ENCODE data around the gene CSTA.

The CSTA gene

DNA sequence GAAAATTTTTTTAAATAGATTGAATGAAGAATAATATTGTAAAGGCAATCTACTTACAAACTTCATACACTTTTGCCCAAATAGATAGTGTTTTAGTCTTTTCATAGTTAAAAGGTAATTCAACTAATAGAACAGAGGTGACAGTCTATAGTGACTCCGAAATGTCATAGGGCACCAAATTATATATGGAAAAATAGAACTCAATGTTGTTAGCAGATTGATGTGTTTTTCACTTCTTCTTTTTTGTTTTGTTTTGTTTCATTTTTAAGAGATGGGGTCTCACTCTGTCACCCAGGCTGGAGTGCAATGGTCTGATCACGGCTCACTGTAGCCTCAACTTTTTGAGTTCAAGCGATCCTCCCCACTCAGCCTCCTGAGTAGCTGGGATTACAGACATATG is 721 bp downstream of the CSTA start:
- Histone ChIP-seq H3K9me3 (ENCODE audit: insufficient read depth, low read depth, low read length) (no peaks in the 10 kb centered on the region), H3K9ac (ENCODE audit: low read depth, low read length) (no peak overlapping the region), H3K27ac (ENCODE audit: low read length) (no peak overlapping the region), H3K36me3 (ENCODE audit: insufficient read depth, low read depth, low read length) (no peaks in the 10 kb centered on the region), H3K4me3 (ENCODE audit: low read length) (no peak overlapping the region), H3K27me3 (ENCODE audit: insufficient read depth, low read length) (no peaks in the 10 kb centered on the region), H3K4me1 (ENCODE audit: insufficient read depth, low read length) (no peaks in the 10 kb centered on the region)

DNA sequence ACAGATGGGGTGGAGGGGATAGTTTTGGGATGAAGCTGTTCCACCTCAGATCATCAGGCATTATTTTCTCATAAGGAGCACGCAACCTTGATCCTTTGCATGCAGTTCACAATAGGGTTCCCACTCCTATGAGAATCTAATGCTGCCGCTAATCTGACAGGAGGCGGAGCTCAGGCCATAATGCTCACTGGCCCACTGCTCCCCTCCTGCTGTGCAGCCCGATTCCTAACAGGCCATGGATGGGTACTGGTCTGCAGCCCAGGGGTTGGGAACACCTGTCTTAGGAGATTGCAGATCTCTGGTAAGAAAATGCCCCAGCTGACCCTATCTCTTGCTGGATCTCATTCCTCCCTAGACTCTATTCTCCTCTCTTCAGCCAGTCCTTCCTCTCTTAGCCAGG is 6.8 kb downstream of the CSTA start:
- Histone ChIP-seq H3K4me3 (ENCODE audit: low read length) (no peak overlapping the region), H3K27me3 (ENCODE audit: insufficient read depth, low read length) (no peaks in the 10 kb centered on the region), H3K36me3 (ENCODE audit: insufficient read depth, low read depth, low read length) (no peaks in the 10 kb centered on the region), H3K9me3 (ENCODE audit: insufficient read depth, low read depth, low read length) (no peaks in the 10 kb centered on the region), H3K4me1 (ENCODE audit: insufficient read depth, low read length) (no peaks in the 10 kb centered on the region), H3K27ac (ENCODE audit: low read length) (no peak overlapping the region), H3K9ac (ENCODE audit: low read depth, low read length) (no peak overlapping the region)

DNA sequence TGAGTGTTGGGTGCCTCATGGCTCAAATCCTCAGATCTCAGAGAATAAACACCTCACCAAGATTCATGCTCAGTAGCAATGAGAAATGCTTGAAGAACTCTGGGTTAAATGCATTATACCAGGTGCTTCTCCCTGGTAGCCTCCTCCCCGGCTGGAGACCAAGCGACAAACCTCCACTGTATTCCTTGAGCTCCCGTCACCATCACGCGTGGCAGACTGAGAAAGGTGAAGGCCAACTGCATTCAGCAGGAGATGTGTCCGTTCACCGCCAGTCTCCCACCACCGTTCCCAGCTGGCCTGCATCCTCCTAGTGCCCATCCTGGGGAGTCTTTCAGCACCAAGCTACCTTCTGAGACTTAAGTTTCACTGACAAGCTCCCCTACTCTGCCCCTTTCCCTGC is 7.5 kb downstream of the CSTA start:
- Histone ChIP-seq H3K27me3 (ENCODE audit: insufficient read depth, low read length) (no peaks in the 10 kb centered on the region), H3K9me3 (ENCODE audit: insufficient read depth, low read depth, low read length) (no peaks in the 10 kb centered on the region), H3K4me1 (ENCODE audit: insufficient read depth, low read length) (no peaks in the 10 kb centered on the region), H3K4me3 (ENCODE audit: low read length) (no peak overlapping the region), H3K9ac (ENCODE audit: low read depth, low read length) (no peak overlapping the region), H3K36me3 (ENCODE audit: insufficient read depth, low read depth, low read length) (no peaks in the 10 kb centered on the region), H3K27ac (ENCODE audit: low read length) (no peak overlapping the region)

DNA sequence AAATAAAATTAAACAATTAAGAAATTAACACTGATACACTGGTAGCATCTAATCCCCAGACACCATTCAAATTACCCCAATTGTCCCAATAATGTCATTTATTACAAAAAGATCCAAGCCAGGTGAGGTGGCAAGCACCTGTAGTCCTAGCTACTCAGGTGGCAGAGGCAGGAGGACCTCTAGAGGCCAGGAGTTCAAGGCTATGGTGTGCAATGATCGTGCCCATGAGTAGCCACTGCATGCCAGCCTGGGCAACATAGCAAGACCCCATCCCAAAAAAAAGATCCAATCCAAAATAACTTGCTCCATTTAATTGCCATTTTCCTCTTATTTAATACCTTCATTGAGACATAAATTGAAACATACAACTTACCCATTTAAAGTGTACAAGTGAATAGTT is 17.8 kb downstream of the CSTA start:
- H3K27ac ChIP-seq (ENCODE audit: low read length): no peak overlapping the region
- H3K4me1 ChIP-seq (ENCODE audit: insufficient read depth, low read length): no peaks in the 10 kb centered on the region
- no peaks in the 10 kb centered on the region for H3K27me3 ChIP-seq (ENCODE audit: insufficient read depth, low read length)
- H3K36me3 ChIP-seq (ENCODE audit: insufficient read depth, low read depth, low read length): no peaks in the 10 kb centered on the region
- H3K9me3 ChIP-seq (ENCODE audit: insufficient read depth, low read depth, low read length): no peaks in the 10 kb centered on the region; the same call in 1 of the 2 replicates
- no peak overlapping the region for H3K9ac ChIP-seq (ENCODE audit: low read depth, low read length)
- no peak overlapping the region for H3K4me3 ChIP-seq (ENCODE audit: low read length)

DNA sequence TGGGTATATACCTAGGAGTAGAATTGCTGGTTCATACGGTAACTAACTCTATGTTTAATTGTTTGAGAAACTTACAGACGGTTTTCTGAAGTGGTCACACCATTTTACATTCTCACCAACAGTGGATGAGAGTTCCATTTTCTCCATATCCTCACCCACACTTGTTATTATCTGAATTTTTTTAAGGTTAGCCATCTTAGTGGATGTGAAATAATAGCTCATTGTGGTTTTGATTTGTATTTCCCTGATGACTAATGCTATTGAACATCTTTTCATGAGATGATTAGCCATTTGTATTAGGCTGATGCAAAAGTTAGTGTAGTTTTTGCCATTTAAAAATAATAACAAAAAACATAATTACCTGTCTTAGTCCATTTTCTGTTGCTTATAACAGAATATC is 18.6 kb downstream of the CSTA start:
- Histone ChIP-seq H3K9me3 (ENCODE audit: insufficient read depth, low read depth, low read length) (no peaks in the 10 kb centered on the region; the same call in 1 of the 2 replicates), H3K27me3 (ENCODE audit: insufficient read depth, low read length) (no peaks in the 10 kb centered on the region), H3K4me3 (ENCODE audit: low read length) (no peak overlapping the region), H3K36me3 (ENCODE audit: insufficient read depth, low read depth, low read length) (no peaks in the 10 kb centered on the region), H3K4me1 (ENCODE audit: insufficient read depth, low read length) (no peaks in the 10 kb centered on the region), H3K9ac (ENCODE audit: low read depth, low read length) (no peak overlapping the region), H3K27ac (ENCODE audit: low read length) (no peak overlapping the region)

DNA sequence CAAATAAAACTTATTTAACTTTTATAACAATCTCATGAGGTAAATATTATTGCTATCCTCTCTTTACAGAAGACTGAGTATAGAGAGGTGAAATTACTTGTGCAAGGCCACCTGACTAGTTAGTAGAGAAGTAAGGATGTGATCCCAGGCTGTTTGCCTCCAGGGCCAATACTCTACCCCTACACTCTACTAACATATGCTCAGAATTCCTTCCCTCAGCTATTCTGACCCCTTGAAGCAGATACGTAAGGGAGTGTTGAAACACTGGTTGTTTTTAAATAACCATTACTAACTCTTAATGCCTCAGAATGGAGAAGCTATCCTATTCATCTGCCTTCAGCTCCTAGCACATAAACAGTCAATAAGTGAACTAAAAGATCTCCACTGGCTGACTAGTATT is 24.1 kb downstream of the CSTA start:
- H3K36me3 ChIP-seq (ENCODE audit: insufficient read depth, low read depth, low read length): no peaks in the 10 kb centered on the region
- no peaks in the 10 kb centered on the region; the same call in 1 of the 2 replicates for H3K9me3 ChIP-seq (ENCODE audit: insufficient read depth, low read depth, low read length)
- no peaks in the 10 kb centered on the region for H3K4me1 ChIP-seq (ENCODE audit: insufficient read depth, low read length)
- H3K27me3 ChIP-seq (ENCODE audit: insufficient read depth, low read length): no peaks in the 10 kb centered on the region
- H3K4me3 ChIP-seq (ENCODE audit: low read length): no peak overlapping the region
- no peak overlapping the region for H3K27ac ChIP-seq (ENCODE audit: low read length)
- H3K9ac ChIP-seq (ENCODE audit: low read depth, low read length): no peak overlapping the region

DNA sequence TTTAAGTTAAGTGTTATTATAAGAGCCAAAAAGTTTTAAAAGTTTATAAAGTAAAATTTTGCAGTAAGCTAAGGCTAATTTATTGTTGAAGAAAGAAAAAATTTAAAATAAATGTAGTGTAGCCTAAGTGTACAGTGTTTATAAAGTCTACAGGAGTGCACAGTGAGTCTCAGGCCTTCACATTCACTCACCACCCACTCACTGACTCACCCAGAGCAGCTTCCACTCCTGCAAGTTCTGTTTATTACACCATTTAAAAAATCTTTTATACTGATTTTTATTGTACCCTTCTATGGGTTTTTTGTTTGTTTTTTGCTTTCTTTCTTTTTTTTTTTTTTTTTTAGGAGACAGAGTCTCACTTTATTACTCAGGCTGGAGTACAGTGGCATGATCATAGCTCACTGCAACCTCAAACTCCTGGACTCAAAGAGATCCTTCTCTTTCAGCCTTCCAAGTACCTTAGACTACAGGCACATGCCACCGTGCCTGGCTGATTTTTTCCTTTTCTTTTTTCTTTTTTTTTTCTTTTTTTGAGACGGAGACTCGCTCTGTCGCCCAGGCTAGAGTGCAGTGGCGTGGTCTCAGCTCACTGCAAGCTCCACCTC is 25.9 kb downstream of the CSTA start:
- Histone ChIP-seq H3K9me3 (ENCODE audit: insufficient read depth, low read depth, low read length) (no peaks in the 10 kb centered on the region; the same call in 1 of the 2 replicates), H3K9ac (ENCODE audit: low read depth, low read length) (no peak overlapping the region), H3K27me3 (ENCODE audit: insufficient read depth, low read length) (no peaks in the 10 kb centered on the region), H3K4me1 (ENCODE audit: insufficient read depth, low read length) (no peaks in the 10 kb centered on the region), H3K4me3 (ENCODE audit: low read length) (no peak overlapping the region), H3K36me3 (ENCODE audit: insufficient read depth, low read depth, low read length) (no peaks in the 10 kb centered on the region), H3K27ac (ENCODE audit: low read length) (no peak overlapping the region)

DNA sequence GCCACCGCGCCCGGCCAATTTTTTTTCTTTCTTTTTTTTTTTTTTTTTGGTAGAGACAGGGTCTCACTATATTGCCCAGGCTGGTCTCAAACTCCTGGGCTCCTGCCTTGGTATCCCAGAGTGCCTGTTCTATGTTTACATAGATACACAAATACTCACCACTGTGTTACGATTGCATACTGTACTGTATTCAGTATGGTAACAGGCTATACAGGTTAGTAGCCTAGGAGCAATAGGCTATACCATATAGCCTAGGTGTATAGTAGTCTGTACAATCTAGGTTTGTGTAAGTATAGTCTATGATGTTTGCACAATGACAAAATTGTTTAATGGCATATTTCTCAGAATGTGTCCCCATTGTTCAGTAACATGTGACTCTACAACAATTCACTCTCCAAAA is 26.6 kb downstream of the CSTA start:
- H3K4me1 ChIP-seq (ENCODE audit: insufficient read depth, low read length): no peaks in the 10 kb centered on the region
- no peaks in the 10 kb centered on the region; the same call in 1 of the 2 replicates for H3K9me3 ChIP-seq (ENCODE audit: insufficient read depth, low read depth, low read length)
- no peaks in the 10 kb centered on the region for H3K36me3 ChIP-seq (ENCODE audit: insufficient read depth, low read depth, low read length)
- no peak overlapping the region for H3K9ac ChIP-seq (ENCODE audit: low read depth, low read length)
- no peak overlapping the region for H3K27ac ChIP-seq (ENCODE audit: low read length)
- no peak overlapping the region for H3K4me3 ChIP-seq (ENCODE audit: low read length)
- no peaks in the 10 kb centered on the region for H3K27me3 ChIP-seq (ENCODE audit: insufficient read depth, low read length)

DNA sequence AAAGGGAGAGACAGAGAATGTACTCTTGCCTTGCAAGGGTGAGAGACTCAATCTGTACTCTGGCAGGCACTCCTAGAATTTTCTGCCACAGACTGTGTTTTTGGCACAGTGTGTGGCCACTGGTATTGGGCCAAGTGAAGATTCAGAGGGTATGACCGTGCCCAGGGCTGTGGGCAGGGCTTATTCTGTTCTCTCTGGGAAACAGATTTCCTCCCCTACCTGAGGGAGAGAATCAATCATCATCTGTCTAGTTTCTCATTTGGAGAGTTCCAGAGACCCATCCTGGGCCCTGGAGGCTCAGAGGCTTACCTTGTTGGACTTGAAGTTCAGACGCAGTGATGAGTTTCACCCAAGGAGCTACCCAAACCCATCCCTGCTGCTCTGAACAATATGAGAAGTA is 28.2 kb downstream of the CSTA start:
- Histone ChIP-seq H3K4me3 (ENCODE audit: low read length) (no peak overlapping the region), H3K36me3 (ENCODE audit: insufficient read depth, low read depth, low read length) (peaks cover 1% of the 10 kb centered on the region; the same call in 1 of the 2 replicates), H3K9ac (ENCODE audit: low read depth, low read length) (no peak overlapping the region), H3K27me3 (ENCODE audit: insufficient read depth, low read length) (no peaks in the 10 kb centered on the region), H3K27ac (ENCODE audit: low read length) (no peak overlapping the region), H3K4me1 (ENCODE audit: insufficient read depth, low read length) (no peaks in the 10 kb centered on the region), H3K9me3 (ENCODE audit: insufficient read depth, low read depth, low read length) (no peaks in the 10 kb centered on the region)

DNA sequence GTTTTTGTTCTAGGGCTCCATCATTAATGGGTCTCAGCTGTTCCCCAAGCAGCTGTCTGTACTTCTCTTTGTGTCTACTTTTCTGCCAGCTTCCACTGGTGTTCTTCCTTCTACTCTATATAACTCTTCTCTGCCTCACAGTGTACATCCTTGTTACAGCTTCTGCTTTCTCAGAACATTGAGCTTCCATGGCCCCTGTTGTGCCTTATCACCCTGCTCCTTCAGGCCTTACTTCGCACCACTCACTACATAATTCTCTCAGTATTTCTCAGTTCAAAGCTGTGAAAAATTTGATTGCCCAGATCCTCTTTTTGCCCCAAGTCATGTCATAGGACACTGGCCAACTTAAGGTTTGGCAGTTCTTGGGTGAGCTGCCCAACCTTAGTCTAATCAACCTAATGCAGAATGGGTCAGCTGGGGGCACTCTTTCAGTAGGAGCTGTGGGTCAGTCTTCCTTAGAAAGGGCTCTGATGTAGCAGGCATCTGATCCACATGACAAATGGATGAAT is 28.9 kb downstream of the CSTA start:
- Histone ChIP-seq H3K9ac (ENCODE audit: low read depth, low read length) (no peak overlapping the region), H3K4me3 (ENCODE audit: low read length) (no peak overlapping the region), H3K9me3 (ENCODE audit: insufficient read depth, low read depth, low read length) (no peaks in the 10 kb centered on the region), H3K4me1 (ENCODE audit: insufficient read depth, low read length) (no peaks in the 10 kb centered on the region), H3K36me3 (ENCODE audit: insufficient read depth, low read depth, low read length) (peaks cover 9% of the 10 kb centered on the region; the same call in 1 of the 2 replicates), H3K27me3 (ENCODE audit: insufficient read depth, low read length) (no peaks in the 10 kb centered on the region), H3K27ac (ENCODE audit: low read length) (no peak overlapping the region)

DNA sequence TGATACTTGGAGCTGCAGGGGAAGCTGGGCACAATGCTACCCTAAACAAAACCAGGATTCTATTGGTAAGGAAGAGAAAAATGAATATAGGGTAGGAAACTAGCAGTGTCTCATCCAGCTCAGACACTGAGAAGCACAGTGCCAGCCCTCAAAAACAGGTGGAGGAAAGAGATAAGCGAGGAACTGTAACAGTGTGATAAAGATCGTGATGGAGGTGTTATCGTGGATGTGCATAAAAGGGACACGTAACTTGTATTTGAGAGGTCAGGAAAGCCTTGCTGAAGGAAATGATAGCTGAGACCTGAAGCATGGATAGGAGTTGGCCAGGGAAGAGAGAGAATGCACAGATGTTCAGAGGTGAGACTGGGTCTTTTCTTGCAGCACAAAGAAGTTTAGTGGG is 30.6 kb downstream of the CSTA start:
- H3K4me3 ChIP-seq (ENCODE audit: low read length): no peak overlapping the region
- H3K27ac ChIP-seq (ENCODE audit: low read length): no peak overlapping the region
- no peak overlapping the region for H3K9ac ChIP-seq (ENCODE audit: low read depth, low read length)
- H3K9me3 ChIP-seq (ENCODE audit: insufficient read depth, low read depth, low read length): no peaks in the 10 kb centered on the region
- no peaks in the 10 kb centered on the region for H3K27me3 ChIP-seq (ENCODE audit: insufficient read depth, low read length)
- peaks cover 18% of the 10 kb centered on the region; the same call in 1 of the 2 replicates for H3K36me3 ChIP-seq (ENCODE audit: insufficient read depth, low read depth, low read length)
- H3K4me1 ChIP-seq (ENCODE audit: insufficient read depth, low read length): no peaks in the 10 kb centered on the region

DNA sequence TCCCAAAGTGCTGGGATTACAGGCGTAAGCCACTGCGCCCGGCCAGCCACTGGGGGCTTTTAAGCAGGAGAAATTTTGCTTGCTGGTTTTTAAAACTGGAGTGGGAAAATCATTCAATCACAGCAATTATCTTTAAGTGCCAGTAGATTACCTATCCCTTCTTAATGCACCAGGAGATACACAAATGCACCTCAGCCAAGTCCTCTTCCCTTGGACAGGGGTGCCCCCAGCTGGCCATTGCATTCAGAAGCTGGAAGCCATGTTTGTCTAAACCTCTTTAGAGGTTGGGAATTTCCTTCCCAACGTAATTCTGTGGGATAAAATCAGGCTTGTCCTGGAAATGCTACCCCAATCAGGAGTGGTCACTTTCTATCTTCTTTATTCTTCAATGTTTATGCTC is 31.4 kb downstream of the CSTA start:
- peaks cover 23% of the 10 kb centered on the region; the same call in 1 of the 2 replicates for H3K36me3 ChIP-seq (ENCODE audit: insufficient read depth, low read depth, low read length)
- no peak overlapping the region for H3K4me3 ChIP-seq (ENCODE audit: low read length)
- H3K27ac ChIP-seq (ENCODE audit: low read length): no peak overlapping the region

More for the DNA sequence above, 31.4 kb downstream of the CSTA start:
- Histone ChIP-seq H3K4me1 (ENCODE audit: insufficient read depth, low read length) (no peaks in the 10 kb centered on the region), H3K27me3 (ENCODE audit: insufficient read depth, low read length) (no peaks in the 10 kb centered on the region), H3K9me3 (ENCODE audit: insufficient read depth, low read depth, low read length) (no peaks in the 10 kb centered on the region), H3K9ac (ENCODE audit: low read depth, low read length) (no peak overlapping the region)

Data from iPS-20b (cell line).